ENCODE results near the gene ABCG5. TPM values are rescaled to one million over a fixed set of nuclear protein-coding genes. Genes with fewer than 3 reads are reported as not detected.

Gene ABCG5
- total RNA-seq, 1 experiment from 2014 or later, result not detected

- in situ Hi-C loops (cut with HindIII; ENCODE audit: low sequenced_read_pairs), result no loop called here
- DNase-seq (ENCODE audit: low spot score), result no peak
These were observed 7.6 kb upstream of the ABCG5 start for GRCh38 chr2:43846140-43846793.

GRCh38 chr2:43845181-43845580, 6.5 kb upstream of the ABCG5 start:
- no peak for DNase-seq (ENCODE audit: low spot score)
- in situ Hi-C loops (cut with HindIII; ENCODE audit: low sequenced_read_pairs), result no loop called here

GRCh38 chr2:43842866-43843226, 4.2 kb upstream of the ABCG5 start:
- in situ Hi-C loops (cut with HindIII; ENCODE audit: low sequenced_read_pairs), result no loop called here
- no peak for DNase-seq (ENCODE audit: low spot score)

- in situ Hi-C loops (cut with HindIII; ENCODE audit: low sequenced_read_pairs), result no loop called here
- no peak for DNase-seq (ENCODE audit: low spot score)
These were observed 3.6 kb upstream of the ABCG5 start for GRCh38 chr2:43841949-43842865.

DNA sequence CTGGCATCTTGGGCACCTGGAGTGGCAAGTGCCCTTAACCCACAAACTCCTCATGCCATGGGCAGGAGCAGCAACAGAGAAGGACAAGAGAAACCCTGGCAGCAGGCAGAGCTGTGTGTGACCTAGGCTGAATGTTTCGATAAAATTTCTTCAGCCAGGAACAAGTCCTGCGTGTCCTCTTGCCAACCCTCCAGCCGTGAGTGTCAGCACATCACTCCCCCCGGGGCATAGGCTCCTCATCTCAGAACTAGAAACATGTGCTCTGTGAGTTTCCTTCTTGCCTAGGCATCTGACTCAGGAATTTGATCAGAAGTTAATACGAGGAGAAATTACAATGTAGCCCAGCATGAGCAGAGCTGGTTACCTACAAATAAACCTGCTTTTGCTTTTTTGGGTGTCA, 2.3 kb upstream of the ABCG5 start:
- in situ Hi-C loops (cut with HindIII; ENCODE audit: low sequenced_read_pairs), result no loop called here
- DNase-seq (ENCODE audit: low spot score), result peak; percentile 14

- DNase-seq (ENCODE audit: low spot score), result no peak
- in situ Hi-C loops (cut with HindIII; ENCODE audit: low sequenced_read_pairs), result no loop called here
These were observed 1.3 kb upstream of the ABCG5 start for GRCh38 chr2:43839776-43840564.

DNA sequence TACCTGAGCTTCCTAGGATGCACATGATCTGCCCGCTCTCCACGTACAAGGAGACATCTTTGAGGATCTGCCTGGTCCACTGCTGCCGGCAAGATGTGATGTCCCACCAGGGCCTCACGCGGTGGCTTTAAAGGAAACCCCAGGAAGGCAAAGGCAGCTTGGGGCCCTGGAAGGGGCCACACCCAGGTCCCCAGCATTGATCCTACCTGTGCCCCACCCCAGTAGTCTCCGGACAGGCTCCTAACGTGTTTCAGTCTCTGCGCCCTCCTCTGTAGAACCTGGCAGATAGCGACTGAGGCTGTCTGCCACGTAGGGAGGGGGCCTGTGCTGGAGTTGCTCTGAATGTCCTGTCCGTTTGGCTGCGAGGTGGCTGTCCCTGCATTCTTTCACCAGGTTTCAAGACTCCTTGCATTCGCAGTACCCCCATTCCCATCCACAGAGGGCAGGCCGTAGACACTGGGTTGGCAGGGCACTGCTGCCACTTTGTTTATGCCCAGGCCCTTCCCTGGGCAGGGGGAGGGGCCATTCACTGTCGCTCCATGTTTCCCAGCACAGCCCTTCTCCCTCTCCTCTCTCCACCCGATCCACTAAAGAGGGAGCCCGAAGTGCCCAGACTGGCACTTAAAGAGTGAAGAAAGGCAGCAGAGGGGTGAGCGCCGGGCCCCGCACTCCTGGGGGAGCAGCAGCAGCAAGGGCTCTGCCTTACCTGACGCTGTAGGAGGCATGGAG, 644 bp downstream of the ABCG5 start:
- no peak for DNase-seq (ENCODE audit: low spot score)
- in situ Hi-C loops (cut with HindIII; ENCODE audit: low sequenced_read_pairs), result no loop called here

DNA sequence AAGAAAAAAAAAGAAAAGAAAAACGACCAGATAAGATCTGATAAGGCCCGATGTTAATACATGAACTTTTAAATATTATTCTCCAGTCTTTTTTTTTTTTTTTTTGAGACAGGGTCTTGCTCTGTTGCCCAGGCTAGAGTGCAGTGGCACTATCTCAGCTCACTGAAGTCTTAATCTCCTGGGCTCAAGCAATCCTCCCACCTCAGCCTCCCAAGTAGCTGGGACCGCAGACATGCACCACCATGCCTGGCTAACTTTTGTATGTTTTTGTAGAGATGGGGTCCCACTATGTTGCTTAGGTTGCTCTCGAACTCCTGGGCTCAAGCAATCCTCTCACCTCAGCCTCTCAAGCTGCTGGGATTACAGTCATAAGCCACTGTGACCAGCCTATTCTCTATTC, 1.6 kb downstream of the ABCG5 start:
- DNase-seq (ENCODE audit: low spot score), result no peak
- in situ Hi-C loops (cut with HindIII; ENCODE audit: low sequenced_read_pairs), result no loop called here

- no peak for DNase-seq (ENCODE audit: low spot score)
- in situ Hi-C loops (cut with HindIII; ENCODE audit: low sequenced_read_pairs), result no loop called here
These were observed 6.2 kb downstream of the ABCG5 start for GRCh38 chr2:43832457-43832856.

DNA sequence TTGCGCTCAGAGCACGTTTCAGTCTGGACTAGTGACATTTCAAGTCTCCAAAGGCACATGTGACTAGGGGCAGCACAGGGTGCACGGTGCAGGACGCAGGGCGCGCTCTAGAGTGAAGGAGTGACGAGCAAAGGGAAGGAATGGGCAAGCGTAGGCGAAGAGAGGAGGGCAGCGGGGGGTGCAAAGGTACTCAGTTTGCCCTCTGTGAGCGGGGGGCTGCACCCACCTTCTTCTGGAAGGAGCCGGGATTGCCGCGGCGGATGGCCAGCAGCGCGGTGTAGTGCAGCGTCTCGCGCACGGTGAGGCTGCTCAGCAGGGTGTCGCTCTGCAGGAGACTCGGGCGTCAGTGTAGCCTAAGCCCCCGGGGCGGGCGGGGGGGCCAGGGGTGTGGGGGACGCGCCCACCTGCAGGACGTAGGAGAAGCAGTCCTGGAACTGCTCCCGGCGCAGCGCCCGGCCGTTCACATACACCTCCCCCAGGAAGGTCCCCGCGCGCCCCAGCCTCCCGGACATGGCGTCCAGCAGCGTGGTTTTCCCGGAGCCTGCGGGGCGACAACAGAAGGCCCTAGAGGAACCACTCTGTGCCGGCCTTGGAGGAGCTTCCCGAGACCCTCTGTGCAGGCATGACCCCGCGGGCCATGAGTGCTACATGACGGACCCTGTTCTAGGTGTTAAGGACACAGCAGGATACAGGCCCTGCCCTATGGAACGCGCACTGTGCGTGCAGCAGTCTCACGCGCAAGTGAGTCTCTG, 6.9 kb downstream of the ABCG5 start:
- in situ Hi-C loops (cut with HindIII; ENCODE audit: low sequenced_read_pairs), result no loop called here
- no peak for DNase-seq (ENCODE audit: low spot score)

DNA sequence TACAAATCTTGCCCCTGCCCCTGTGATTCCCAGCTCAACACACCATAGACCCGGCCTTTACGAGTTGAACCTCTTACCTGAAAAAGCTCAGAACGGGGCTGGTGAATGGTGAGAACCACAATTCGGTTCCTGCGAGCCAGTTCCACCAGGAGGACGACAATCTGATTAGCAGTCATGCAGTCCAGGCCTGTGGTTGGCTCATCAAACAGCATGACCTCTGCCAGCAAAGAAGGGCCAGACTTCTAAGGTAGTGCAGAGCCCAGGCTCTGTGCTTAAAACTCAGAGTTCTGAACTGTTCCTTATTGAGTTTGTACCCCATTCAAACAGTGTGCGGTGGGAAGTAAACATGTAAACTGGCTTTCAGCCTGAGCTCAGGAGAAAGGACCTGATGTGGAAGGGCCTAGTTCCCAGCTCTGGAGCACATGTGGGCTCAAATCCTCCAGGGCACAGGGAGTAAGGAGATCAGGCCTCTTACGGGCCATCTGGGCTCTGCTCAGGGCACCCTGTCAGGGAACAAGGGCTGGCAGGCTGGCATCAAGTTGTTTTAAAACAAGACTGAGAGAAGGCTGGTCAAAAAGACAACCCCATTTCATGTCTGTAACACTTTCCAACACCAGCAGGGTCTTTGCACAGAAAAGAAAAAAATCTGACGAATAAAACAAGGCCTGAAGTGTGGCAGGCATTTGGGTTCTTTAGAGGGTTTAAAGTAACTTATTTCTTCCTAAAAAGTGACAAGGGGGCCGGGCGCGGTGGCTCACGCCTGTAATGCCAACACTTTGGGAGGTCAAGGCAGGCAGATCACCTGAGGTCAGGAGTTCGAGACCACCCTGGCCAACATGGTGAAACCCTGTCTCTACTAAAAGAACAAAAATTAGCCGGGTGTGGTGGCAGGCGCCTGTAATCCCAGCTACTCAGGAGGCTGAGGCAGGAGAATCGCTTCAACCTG, 12.1 kb downstream of the ABCG5 start:
- DNase-seq (ENCODE audit: low spot score), result no peak
- in situ Hi-C loops (cut with HindIII; ENCODE audit: low sequenced_read_pairs), result no loop called here

- DNase-seq (ENCODE audit: low spot score), result no peak
- in situ Hi-C loops (cut with HindIII; ENCODE audit: low sequenced_read_pairs), result no loop called here
These were observed 12.8 kb downstream of the ABCG5 start for GRCh38 chr2:43825841-43826240.

DNA sequence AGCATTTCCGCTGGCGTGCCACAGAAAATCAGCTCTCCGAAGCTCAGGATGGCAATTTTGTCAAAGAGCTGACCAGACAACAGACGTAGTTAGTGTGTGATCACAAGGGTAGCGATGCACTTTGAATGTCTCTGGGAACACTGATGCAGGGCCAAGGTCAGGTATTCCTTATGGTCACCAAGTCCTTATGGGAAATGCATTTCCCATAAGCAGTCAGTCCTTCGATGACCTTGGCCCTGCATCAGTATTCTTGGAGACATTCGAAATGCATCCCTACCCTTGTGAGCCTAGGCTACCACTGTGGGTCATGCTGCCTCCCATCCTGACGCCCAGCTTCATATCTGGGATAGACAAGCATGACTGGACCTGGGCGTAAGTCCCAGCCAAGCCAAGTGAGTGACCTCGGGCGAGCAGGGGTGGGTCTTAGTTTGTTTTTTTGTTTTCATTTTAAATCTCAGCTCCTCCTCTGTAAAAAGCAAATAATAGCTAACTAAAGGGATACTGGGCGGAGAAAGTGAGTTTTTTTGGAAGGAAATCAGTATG, 13.6 kb downstream of the ABCG5 start:
- DNase-seq (ENCODE audit: low spot score), result no peak
- in situ Hi-C loops (cut with HindIII; ENCODE audit: low sequenced_read_pairs), result no loop called here

DNA sequence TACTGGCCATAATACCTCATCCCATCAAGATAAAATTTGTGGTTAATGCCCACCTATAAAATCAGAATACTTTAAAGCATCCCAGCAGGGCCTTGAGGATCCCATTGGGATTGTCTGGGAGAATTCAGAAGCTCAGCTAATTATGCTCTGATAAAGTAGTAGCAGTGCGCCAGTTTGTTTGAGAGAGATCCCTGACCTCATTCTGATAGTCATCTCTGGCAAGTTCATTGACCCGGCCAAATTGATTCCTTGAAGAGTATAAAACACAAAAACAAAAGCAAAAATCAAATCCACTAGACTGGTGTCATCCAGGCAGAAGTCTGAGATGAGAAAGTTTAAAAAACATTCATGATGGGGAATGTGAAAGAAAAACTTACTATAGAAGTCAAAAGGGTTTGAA, 14.1 kb downstream of the ABCG5 start:
- in situ Hi-C loops (cut with HindIII; ENCODE audit: low sequenced_read_pairs), result no loop called here
- DNase-seq (ENCODE audit: low spot score), result no peak

DNA sequence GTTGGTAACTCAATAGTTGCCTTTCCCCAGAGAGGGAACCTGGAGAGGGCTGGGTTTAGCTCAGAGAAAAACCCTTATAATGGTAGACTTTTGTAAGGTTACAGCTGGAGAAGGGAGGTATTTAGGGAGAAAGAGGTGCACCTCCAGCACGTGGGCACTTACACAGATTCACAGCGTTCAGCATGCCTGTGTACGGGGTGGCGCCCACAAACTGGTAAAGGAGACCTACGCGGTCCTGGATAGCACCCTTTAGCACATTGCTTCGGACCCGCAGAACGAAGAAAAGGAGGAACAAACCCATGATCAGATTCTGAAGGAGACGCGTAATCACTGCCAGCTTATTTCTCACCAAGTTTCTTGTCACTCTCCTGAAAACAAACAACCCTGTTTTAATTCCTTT, 14.9 kb downstream of the ABCG5 start:
- DNase-seq (ENCODE audit: low spot score), result no peak
- in situ Hi-C loops (cut with HindIII; ENCODE audit: low sequenced_read_pairs), result no loop called here

DNA sequence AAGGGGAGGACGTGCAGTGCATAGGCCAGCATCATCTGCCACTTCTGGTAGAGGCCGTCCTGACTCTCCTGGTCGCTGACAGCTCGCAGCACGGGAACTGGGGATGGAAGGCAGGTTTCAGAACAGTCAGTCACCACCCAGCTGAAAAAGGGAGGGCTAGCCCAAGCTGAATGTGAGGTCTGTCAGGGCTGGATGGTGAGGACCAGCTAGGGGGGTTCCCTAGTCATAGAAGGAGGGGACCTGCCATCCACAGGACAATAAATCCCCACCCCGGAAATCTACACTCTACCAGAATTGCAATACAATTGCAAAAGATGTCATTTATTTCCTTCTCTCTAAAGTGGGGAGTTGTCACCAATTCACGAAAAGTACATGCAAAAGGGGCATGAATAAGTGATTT, 15.8 kb downstream of the ABCG5 start:
- in situ Hi-C loops (cut with HindIII; ENCODE audit: low sequenced_read_pairs), result no loop called here
- no peak for DNase-seq (ENCODE audit: low spot score)

GRCh38 chr2:43819491-43820163, 19.0 kb downstream of the ABCG5 start:
- DNase-seq (ENCODE audit: low spot score), result no peak
- in situ Hi-C loops (cut with HindIII; ENCODE audit: low sequenced_read_pairs), result no loop called here
